ENCODE measurements around the gene LPP. TPM values are rescaled to one million over a fixed set of nuclear protein-coding genes. Genes with fewer than 3 reads are reported as not detected.

LPP gene
- total and polyA plus RNA-seq, 4 donors, result 11.1 to 219 (median 66.5) TPM

- Histone ChIP-seq H3K27me3 (ENCODE audit: control insufficient read depth in 3 of 3, insufficient read depth in 3 of 3, low read length in 2 of 3) (no peaks in the 10 kb centered on the region), H3K9me3 (ENCODE audit: control insufficient read depth in 4 of 4, insufficient read depth in 3 of 4, low read length in 3 of 4) (no peaks in the 10 kb centered on the region), H3K4me1 (ENCODE audit: control insufficient read depth in 5 of 5, insufficient read depth in 5 of 5, low read length in 5 of 5) (peaks cover 0 to 18% (median 3%) of the 10 kb centered on the region in 5 donors), H3K9ac (ENCODE audit: insufficient read depth in 1 of 2, low read length in 2 of 2) (no peak overlapping the region), H3K36me3 (ENCODE audit: control insufficient read depth in 4 of 4, insufficient read depth in 4 of 4, low read length in 4 of 4) (no peaks in the 10 kb centered on the region), H3K27ac (ENCODE audit: low read depth in 1 of 2, low read length in 1 of 2) (no peak overlapping the region), H3K4me3 (no peak overlapping the region)
- ATAC-seq (ENCODE audit: insufficient read depth, low FRiP score) (no peak), DNase-seq (no peak)
- WGBS, 2 donors, result 75 to 82% methylated on average over 7 of the region's 7 CpGs
- TF ChIP-seq CTCF (IDR thresholded peaks at IDR 0.05; ENCODE audit: control extremely low read depth, extremely low read depth), result no peak
Measured at GRCh38 chr3:188937389-188937788, 783.4 kb downstream of the LPP start.

- peak overlapping the region in 1 of 2 donors; percentile 30 for H3K9ac ChIP-seq (ENCODE audit: insufficient read depth in 1 of 2, low read length in 2 of 2)
Measured at GRCh38 chr3:188938999-188939398, 785.0 kb downstream of the LPP start.

GRCh38 chr3:188939814-188940572, 786.0 kb downstream of the LPP start:
- no peak overlapping the region for H3K9ac ChIP-seq (ENCODE audit: insufficient read depth in 1 of 2, low read length in 2 of 2)
- no peak for TF ChIP-seq CTCF (IDR thresholded peaks at IDR 0.05; ENCODE audit: control extremely low read depth, extremely low read depth)
- no peaks in the 10 kb centered on the region for H3K27me3 ChIP-seq (ENCODE audit: control insufficient read depth in 3 of 3, insufficient read depth in 3 of 3, low read length in 2 of 3)
- H3K4me3 ChIP-seq, result no peak overlapping the region
- DNase-seq (no peak), ATAC-seq (ENCODE audit: insufficient read depth, low FRiP score) (peak; percentile 20)
- H3K27ac ChIP-seq (ENCODE audit: low read depth in 1 of 2, low read length in 1 of 2), result peak overlapping the region in 1 of 2 donors; percentile 26
- no peaks in the 10 kb centered on the region for H3K36me3 ChIP-seq (ENCODE audit: control insufficient read depth in 4 of 4, insufficient read depth in 4 of 4, low read length in 4 of 4)
- no peaks in the 10 kb centered on the region for H3K9me3 ChIP-seq (ENCODE audit: control insufficient read depth in 4 of 4, insufficient read depth in 3 of 4, low read length in 3 of 4)
- H3K4me1 ChIP-seq (ENCODE audit: control insufficient read depth in 5 of 5, insufficient read depth in 5 of 5, low read length in 5 of 5), result peaks cover 0 to 32% (median 3%) of the 10 kb centered on the region in 5 donors
- 75 to 80% methylated on average over 5 of the region's 5 CpGs for WGBS, 2 donors

More at GRCh38 chr3:188938999-188939398, 785.0 kb downstream of the LPP start:
- DNase-seq (no peak), ATAC-seq (ENCODE audit: insufficient read depth, low FRiP score) (no peak)
- no peaks in the 10 kb centered on the region for H3K9me3 ChIP-seq (ENCODE audit: control insufficient read depth in 4 of 4, insufficient read depth in 3 of 4, low read length in 3 of 4)
- no peak overlapping the region for H3K27ac ChIP-seq (ENCODE audit: low read depth in 1 of 2, low read length in 1 of 2)
- H3K36me3 ChIP-seq (ENCODE audit: control insufficient read depth in 4 of 4, insufficient read depth in 4 of 4, low read length in 4 of 4), result no peaks in the 10 kb centered on the region
- no peak overlapping the region for H3K4me3 ChIP-seq
- H3K4me1 ChIP-seq (ENCODE audit: control insufficient read depth in 5 of 5, insufficient read depth in 5 of 5, low read length in 5 of 5), result peaks cover 0 to 28% (median 3%) of the 10 kb centered on the region in 5 donors
- 96 to 98% methylated on average over 3 of the region's 3 CpGs for WGBS, 2 donors
- H3K27me3 ChIP-seq (ENCODE audit: control insufficient read depth in 3 of 3, insufficient read depth in 3 of 3, low read length in 2 of 3), result no peaks in the 10 kb centered on the region
- TF ChIP-seq CTCF (IDR thresholded peaks at IDR 0.05; ENCODE audit: control extremely low read depth, extremely low read depth), result no peak

Small RNA genes within 50 kb of the gene (small RNA-seq; reads per million reads assigned to genes)
- gene MIR28 (ENCODE audit: low replicate concordance), result 1,793 reads per million, percentile 99 among the genes with 10 or more reads in this experiment
